ENCODE measurements around the gene KIRREL3.

GRCh38 chr11:126879516-126879915, 121.1 kb downstream of the KIRREL3 start:
- TF ChIP-seq CTCF (IDR thresholded peaks at IDR 0.05; ENCODE audit: insufficient read depth, low read length, poor library complexity, severe bottlenecking) = no peak
- no peak for TF ChIP-seq EZH2phosphoT487 (conservative IDR thresholded peaks at IDR 0.05; ENCODE audit: low read length)

Data from SU-DHL-6 (cell line).